PFSK-1 (cell line): Measurements from ENCODE around the gene ATG2B.

Experiments used
- FOXP2 ChIP-seq: optimal IDR thresholded peaks from 2 replicates; pipeline ENCODE3; 2011; ENCODE audit warnings: borderline replicate concordance, control low read depth, inconsistent platforms; ENCODE audit not compliant: insufficient read depth; ENCODE audit errors: extremely low read length, extremely low read depth
- POLR2AphosphoS5 ChIP-seq: IDR thresholded peaks from 2 replicates; pipeline ENCODE4 v1.6.1; 2012; ENCODE audit warnings: low read depth, mild to moderate bottlenecking, control low read depth, low read length, moderate library complexity
- REST ChIP-seq, 2 experiments: IDR thresholded peaks; 2 replicates each; pipeline versions ENCODE4 v1.6.1 to v1.8.0; 2011 to 2012; ENCODE audit warnings: low read depth in 2 of 2, low read length in 2 of 2, control low read depth in 1 of 2, inconsistent platforms in 1 of 2, mild to moderate bottlenecking in 1 of 2, moderate library complexity in 1 of 2; ENCODE audit not compliant: insufficient read depth in 1 of 2
- SIN3A ChIP-seq: IDR thresholded peaks from 2 replicates; pipeline ENCODE4 v1.6.1; 2012; ENCODE audit warnings: mild to moderate bottlenecking, low read length, moderate library complexity, borderline replicate concordance; ENCODE audit not compliant: insufficient read depth
- TAF1 ChIP-seq: IDR thresholded peaks from 2 replicates; pipeline ENCODE4 v1.6.1; 2012; ENCODE audit warnings: low read length, control low read depth, borderline replicate concordance; ENCODE audit not compliant: insufficient read depth

Gene ATG2B

GRCh38 chr14:96354246-96354645, 8.9 kb downstream of the ATG2B start:
- TF ChIP-seq FOXP2 = no peak
- TF ChIP-seq REST (IDR thresholded peaks at IDR 0.05; ENCODE audit: insufficient read depth in 1 of 2, low read depth in 2 of 2, low read length in 2 of 2) = no peak
- no peak for TF ChIP-seq SIN3A
- TF ChIP-seq POLR2AphosphoS5 = no peak
- TF ChIP-seq TAF1 = no peak

GRCh38 chr14:96352708-96353107, 10.4 kb downstream of the ATG2B start:
- TF ChIP-seq SIN3A (no peak), TAF1 (no peak), POLR2AphosphoS5 (no peak), FOXP2 (no peak), REST (IDR thresholded peaks at IDR 0.05; ENCODE audit: insufficient read depth in 1 of 2, low read depth in 2 of 2, low read length in 2 of 2) (no peak)

GRCh38 chr14:96351986-96352385, 11.2 kb downstream of the ATG2B start:
- TF ChIP-seq REST (IDR thresholded peaks at IDR 0.05; ENCODE audit: insufficient read depth in 1 of 2, low read depth in 2 of 2, low read length in 2 of 2) = no peak
- no peak for TF ChIP-seq SIN3A
- no peak for TF ChIP-seq FOXP2
- no peak for TF ChIP-seq POLR2AphosphoS5
- TF ChIP-seq TAF1 = no peak

- TF ChIP-seq FOXP2 (no peak), SIN3A (no peak), REST (IDR thresholded peaks at IDR 0.05; ENCODE audit: insufficient read depth in 1 of 2, low read depth in 2 of 2, low read length in 2 of 2) (no peak), POLR2AphosphoS5 (no peak), TAF1 (no peak)
Measured at GRCh38 chr14:96349286-96350075, 13.7 kb downstream of the ATG2B start.

GRCh38 chr14:96345669-96346068, 17.5 kb downstream of the ATG2B start:
- TF ChIP-seq POLR2AphosphoS5 (no peak), SIN3A (no peak), TAF1 (no peak), FOXP2 (no peak), REST (IDR thresholded peaks at IDR 0.05; ENCODE audit: insufficient read depth in 1 of 2, low read depth in 2 of 2, low read length in 2 of 2) (no peak)
